GM21515 (cell line): ENCODE measurements around the gene CPNE2.

Source experiments
- ATAC-seq: cut with Tn5 transposase; IDR thresholded peaks from one replicate; pipeline ENCODE4 v1.9.1; 2021; ENCODE audit not compliant: unreplicated experiment

The CPNE2 gene

GRCh38 chr16:57144027-57144426 is 51.6 kb downstream of the CPNE2 start:
- no peak for ATAC-seq

GRCh38 chr16:57145046-57146021 is 53.0 kb downstream of the CPNE2 start:
- no peak for ATAC-seq

- ATAC-seq: no peak
Measured at GRCh38 chr16:57146040-57146647, 53.8 kb downstream of the CPNE2 start.

- ATAC-seq: no peak
Measured at GRCh38 chr16:57146735-57147134, 54.4 kb downstream of the CPNE2 start.

- no peak for ATAC-seq
Measured at GRCh38 chr16:57147381-57148221, 55.2 kb downstream of the CPNE2 start.

GRCh38 chr16:57148481-57148880 is 56.1 kb downstream of the CPNE2 start:
- ATAC-seq: no peak

GRCh38 chr16:57149391-57149790 is 57.0 kb downstream of the CPNE2 start:
- ATAC-seq: no peak

- ATAC-seq: no peak
Measured at GRCh38 chr16:57150682-57151330, 58.4 kb downstream of the CPNE2 start.

- no peak for ATAC-seq
Measured at GRCh38 chr16:57151369-57151768, 59.0 kb downstream of the CPNE2 start.

GRCh38 chr16:57152096-57153093 is 60.0 kb downstream of the CPNE2 start:
- no peak for ATAC-seq

GRCh38 chr16:57153841-57154240 is 61.5 kb downstream of the CPNE2 start:
- ATAC-seq: no peak

- no peak for ATAC-seq
Measured at GRCh38 chr16:57155702-57156350, 63.4 kb downstream of the CPNE2 start.

GRCh38 chr16:57156351-57156703 is 63.9 kb downstream of the CPNE2 start:
- no peak for ATAC-seq

- ATAC-seq: no peak
Measured at GRCh38 chr16:57157533-57157932, 65.2 kb downstream of the CPNE2 start.

GRCh38 chr16:57159447-57159846 is 67.1 kb downstream of the CPNE2 start:
- no peak for ATAC-seq

GRCh38 chr16:57163842-57164241 is 71.5 kb downstream of the CPNE2 start:
- ATAC-seq: no peak

- no peak for ATAC-seq
Measured at GRCh38 chr16:57165483-57165882, 73.1 kb downstream of the CPNE2 start.

GRCh38 chr16:57165938-57166337 is 73.6 kb downstream of the CPNE2 start:
- no peak for ATAC-seq

- ATAC-seq: no peak
Measured at GRCh38 chr16:57166451-57166850, 74.1 kb downstream of the CPNE2 start.
